CD4-positive, alpha-beta T cell (primary cell): Measurements from ENCODE around the gene MEAF6. TPM values are rescaled to one million over a fixed set of nuclear protein-coding genes. Genes with fewer than 3 reads are reported as not detected.
A peak's percentile ranks its signal among the peaks of the same experiment; 100 is the strongest.

ENCODE experiments used
- ATAC-seq: fragments of 200-7000 bp; cut with Tn5 transposase; one replicate; pipeline ENCODE4 v1.10.0; 2022; ENCODE audit warnings: mild to moderate bottlenecking; ENCODE audit not compliant: poor library complexity
- CTCF ChIA-PET: fragments of 350-600 bp; sonication (Branson Sonifier 250); formaldehyde crosslinking; loops from one replicate; lab custom pipeline; 2021; ENCODE audit warnings: antibody characterized with exemption, inconsistent platforms; lab: Charles Lee
- POLR2A ChIA-PET: fragments of 350-600 bp; sonication (Branson Sonifier 250); formaldehyde crosslinking; loops from one replicate; lab custom pipeline; 2021; ENCODE audit warnings: antibody characterized with exemption, inconsistent platforms; lab: Charles Lee
- DNase-seq, 14 experiments: peaks; one replicate each; pipeline ENCODE4 v3.0.0-alpha.2; 2013 to 2020; ENCODE audit warnings: mixed read lengths in 2 of 14
- H3K27ac ChIP-seq, 2 donors: one replicate each; pipeline versions ENCODE4 v1.5.1 to v1.7.0; 2013; ENCODE audit warnings: low read length in 2 of 2, low read depth in 1 of 2, mild to moderate bottlenecking in 1 of 2
- H3K27me3 ChIP-seq, 2 experiments: 1 replicate in 1 of 2; 2 replicates in 1 of 2; pipeline versions ENCODE4 v1.6.1 to v1.7.0; 2013; ENCODE audit warnings: low read length in 2 of 2, control low read depth in 1 of 2, mild to moderate bottlenecking in 1 of 2, moderate library complexity in 1 of 2; ENCODE audit not compliant: insufficient read depth in 2 of 2, control insufficient read depth in 1 of 2
- H3K36me3 ChIP-seq: one replicate; pipeline ENCODE4 v1.6.1; 2013; ENCODE audit warnings: low read length, control low read depth; ENCODE audit not compliant: insufficient read depth
- H3K4me1 ChIP-seq: one replicate; pipeline ENCODE4 v1.6.1; 2013; ENCODE audit warnings: low read length, control low read depth; ENCODE audit not compliant: insufficient read depth
- H3K4me3 ChIP-seq: one replicate; pipeline ENCODE4 v1.5.1; 2013; ENCODE audit warnings: mild to moderate bottlenecking, low read length, moderate library complexity
- H3K9me3 ChIP-seq, 2 experiments: 1 replicate in 1 of 2; 2 replicates in 1 of 2; pipeline versions ENCODE4 v1.6.1 to v1.7.0; 2013; ENCODE audit warnings: low read length in 2 of 2, mild to moderate bottlenecking in 2 of 2, control low read depth in 1 of 2, moderate library complexity in 1 of 2; ENCODE audit not compliant: control insufficient read depth in 1 of 2, insufficient read depth in 1 of 2
- H3K27ac Mint-ChIP-seq: one replicate; pipeline ENCODE4 v1.8.0; 2020; ENCODE audit warnings: mixed read lengths
- H3K27me3 Mint-ChIP-seq: one replicate; pipeline ENCODE4 v1.8.0; 2021; ENCODE audit warnings: mixed read lengths
- H3K36me3 Mint-ChIP-seq: one replicate; pipeline ENCODE4 v1.8.0; 2021; ENCODE audit warnings: low read depth, mixed read lengths
- H3K4me1 Mint-ChIP-seq: one replicate; pipeline ENCODE4 v1.8.0; 2021; ENCODE audit warnings: low read depth, mixed read lengths
- H3K4me3 Mint-ChIP-seq: one replicate; pipeline ENCODE4 v1.8.0; 2020; ENCODE audit warnings: mild to moderate bottlenecking, mixed read lengths
- H3K9me3 Mint-ChIP-seq: one replicate; pipeline ENCODE4 v1.8.0; 2020; ENCODE audit warnings: mixed read lengths
- CTCF ChIP-seq: fragments of 200-600 bp; IDR thresholded peaks from one replicate; pipeline ENCODE4 v1.8.0; 2022; ENCODE audit warnings: antibody characterized with exemption, mild to moderate bottlenecking
- intact Hi-C, 2 experiments: fragments of 100-400 bp; cut with DNase I in 1 of 2; cut with micrococcal nuclease in 1 of 2; formaldehyde crosslinking; loops; one replicate each; pipeline versions ENCODE4 v1.15.1 to v1.9.0; 2023 to 2025; cut with DNase I, micrococcal nuclease
- polyA plus RNA-seq, 2 donors: library from polyadenylated mRNA; unstranded; fragments of 120-200 nt; gene quantifications; one replicate each; pipeline ENCODE4 v1.2.1, GENCODE V29; 2013
- total RNA-seq, 174 experiments: library from RNA in 2 of 174; stranded (reverse) in 2 of 174; gene quantifications; one replicate each; pipeline ENCODE4 v1.2.3 and lab custom pipeline; 2021 to 2026

MEAF6 gene
- total RNA-seq (10 to 100 TPM; 39.0 to 41.5 TPM), total RNA-seq (lab: John Stamatoyannopoulos, UW) (36.2 to 101 (median 78.0) reads per million in 172 experiments)
- 86.3 TPM for polyA plus RNA-seq (2013, experiment 1 of 2)
- polyA plus RNA-seq (2013, experiment 2 of 2): 80.4 TPM

DNA sequence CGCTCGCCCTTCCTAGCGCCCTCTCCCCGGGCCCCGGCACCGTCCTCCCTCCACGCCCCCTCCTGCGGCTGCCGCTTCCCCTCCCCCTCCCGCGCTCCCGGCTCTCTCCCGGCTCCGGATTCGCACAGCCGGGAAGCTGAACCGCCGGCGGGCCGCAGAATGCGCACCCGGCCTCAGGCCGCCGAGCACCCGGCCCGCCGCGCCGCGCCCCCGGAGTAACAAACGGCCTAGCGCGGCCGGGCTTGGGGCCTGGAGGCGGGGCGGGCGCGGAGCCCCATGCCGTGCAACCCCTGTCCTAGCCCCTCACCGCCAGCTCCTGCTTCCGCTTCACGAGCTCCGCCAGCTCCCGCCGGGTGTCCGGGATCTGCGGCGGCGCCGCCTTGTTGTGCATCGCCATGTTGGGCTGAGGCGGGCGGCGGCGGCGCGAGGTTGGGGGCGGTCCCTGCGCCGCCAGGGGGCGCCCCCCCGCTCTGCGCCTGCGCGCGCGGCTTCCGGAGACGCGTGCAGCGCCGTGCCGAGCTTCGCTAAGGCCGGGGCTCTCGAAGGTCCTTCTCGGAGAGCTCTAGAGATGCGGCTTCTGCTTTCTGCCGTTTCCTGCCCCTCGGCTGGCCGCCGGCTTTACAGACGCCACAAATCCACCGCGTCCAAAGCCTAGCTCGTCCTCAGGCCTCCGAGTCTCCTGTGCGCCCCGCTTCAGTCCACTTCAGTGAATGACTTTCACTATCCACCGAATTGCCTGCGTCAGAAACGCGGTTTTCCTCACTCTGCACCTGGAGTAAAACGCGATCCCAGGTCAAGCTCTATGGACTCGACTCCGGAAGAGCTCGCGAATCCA, at the start of gene MEAF6:
Gene MEAF6 (minus strand): TSS at position 417 of the 835 bp plus-strand sequence. CDS start 20 bp downstream, at position 397.
- Mint-ChIP-seq H3K4me1 (peaks cover 46% of the 10 kb centered on the region), H3K27me3 (no peaks in the 10 kb centered on the region), H3K4me3 (peak within 1 kb of the TSS; percentile 97), H3K9me3 (no peaks in the 10 kb centered on the region), H3K36me3 (peaks cover 39% of the 10 kb centered on the region), H3K27ac (peak within 1 kb of the TSS; percentile 95)
- intact Hi-C loops: loop anchor here (1.0 to 2.0 kb wide), 5 partner anchors 36 to 168 kb away; partner anchors contain the start of genes GNL2 (in 1 of the 2) and SNIP1 (in 1 of the 2)
- POLR2A ChIA-PET: interaction anchor here (0.8 to 2.4 kb wide), 21 partner anchors 9 to 475 kb away, joined by 3 to 41 read pairs (median 6); partner anchors contain the start of genes C1orf122, CDCA8, GNL2 and MTF1
- ATAC-seq (peak; percentile 95), DNase-seq (peak; percentile 72 to 93 (median 80))
- H3K4me3 ChIP-seq: peak within 1 kb of the TSS; percentile 86
- no peaks in the 10 kb centered on the region for H3K9me3 ChIP-seq
- peak within 1 kb of the TSS; percentile 79 to 95 for H3K27ac ChIP-seq
- peaks cover 22% of the 10 kb centered on the region for H3K4me1 ChIP-seq
- H3K36me3 ChIP-seq: peaks cover 15% of the 10 kb centered on the region
- peak; percentile 75 for TF ChIP-seq CTCF
- H3K27me3 ChIP-seq: no peaks in the 10 kb centered on the region
- CTCF ChIA-PET: interaction anchor here (0.7 to 3.5 kb wide), 25 partner anchors 9 to 178 kb away, joined by 3 to 28 read pairs (median 5); partner anchors contain the start of genes CDCA8 and GNL2

DNA sequence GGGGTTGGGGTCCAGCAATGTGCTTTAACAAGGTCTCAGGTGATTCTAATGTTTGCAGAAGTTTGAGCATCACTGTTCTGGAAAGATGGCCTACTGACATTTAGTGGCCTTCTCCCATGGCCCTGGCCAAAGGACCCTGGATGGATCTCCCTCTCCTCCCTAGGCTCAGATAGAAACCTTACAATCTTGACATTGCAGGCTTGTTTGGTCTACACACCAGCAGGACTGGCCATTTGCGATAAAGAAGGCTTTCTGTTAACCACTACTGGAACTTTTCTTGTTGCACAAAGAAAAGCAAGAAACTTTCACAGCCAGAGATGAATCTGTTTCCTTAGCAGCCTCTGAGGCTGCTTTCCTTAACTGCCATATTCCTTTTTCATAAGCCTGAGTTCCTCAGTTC, 48.4 kb upstream of the MEAF6 start:
- Mint-ChIP-seq H3K27me3 (peaks cover 3% of the 10 kb centered on the region), H3K36me3 (peaks cover 37% of the 10 kb centered on the region), H3K9me3 (no peaks in the 10 kb centered on the region), H3K4me3 (no peak overlapping the region), H3K4me1 (no peaks in the 10 kb centered on the region), H3K27ac (no peak overlapping the region)
- Histone ChIP-seq H3K4me3 (no peak overlapping the region), H3K4me1 (no peaks in the 10 kb centered on the region), H3K27me3 (no peaks in the 10 kb centered on the region), H3K9me3 (no peaks in the 10 kb centered on the region), H3K27ac (no peak overlapping the region), H3K36me3 (peaks cover 33% of the 10 kb centered on the region)
- POLR2A ChIA-PET: no interaction called here
- DNase-seq (no peak), ATAC-seq (no peak)
- CTCF ChIA-PET: no interaction called here
- intact Hi-C loops: loop anchor here in 1 of 2 experiments (1.0 kb wide), 1 partner anchor 119 kb away; no protein-coding TSS in a partner anchor
- TF ChIP-seq CTCF: no peak
